ENCODE results near the gene TBL1X.

GRCh38 chrX:9557091-9557490, 92.2 kb downstream of the TBL1X start:
- TF ChIP-seq CTCF (IDR thresholded peaks at IDR 0.05; ENCODE audit: insufficient read depth, low read depth, low read length) (no peak), EZH2 (IDR thresholded peaks at IDR 0.05; ENCODE audit: insufficient read depth, low read length) (no peak)

Data from astrocyte (in vitro differentiated cells and primary cell).